Inflammatory macrophage treated with lipopolysaccharide for 1 hour (primary cell): ENCODE results near the gene USP43.

Experiments
- DNase-seq, 2 donors: peaks; one replicate each; pipeline ENCODE4 v3.0.0-alpha.2; 2020 to 2022

Gene USP43

DNA sequence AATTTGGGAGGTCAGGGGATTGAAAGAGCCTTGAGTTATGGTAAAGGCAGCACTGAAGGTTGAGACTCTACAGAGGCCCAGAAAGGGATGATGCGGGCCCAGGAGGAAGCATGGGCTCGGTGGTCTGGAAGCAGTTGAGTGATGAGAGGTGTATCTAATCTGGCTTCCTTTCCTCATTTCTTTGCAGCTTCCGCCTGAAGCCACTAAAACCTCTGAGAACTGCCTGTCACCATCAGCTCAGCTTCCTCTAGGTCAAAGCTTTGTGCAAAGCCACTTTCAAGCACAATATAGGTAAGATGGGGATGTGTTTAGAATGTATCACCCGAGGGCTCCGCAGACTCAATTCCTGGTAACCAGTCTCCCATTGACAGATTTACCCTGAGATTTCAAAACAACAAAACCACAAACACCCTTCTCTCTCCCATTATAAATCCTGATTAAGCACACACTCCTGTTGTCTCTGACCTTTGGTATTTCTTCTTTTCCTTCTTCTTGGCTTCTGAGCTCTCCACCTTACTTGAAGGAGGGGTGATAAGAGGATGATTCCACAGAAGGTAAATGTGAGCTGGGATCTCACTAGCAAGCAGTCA lies 21.2 kb downstream of the USP43 start:
- no peak for DNase-seq

DNA sequence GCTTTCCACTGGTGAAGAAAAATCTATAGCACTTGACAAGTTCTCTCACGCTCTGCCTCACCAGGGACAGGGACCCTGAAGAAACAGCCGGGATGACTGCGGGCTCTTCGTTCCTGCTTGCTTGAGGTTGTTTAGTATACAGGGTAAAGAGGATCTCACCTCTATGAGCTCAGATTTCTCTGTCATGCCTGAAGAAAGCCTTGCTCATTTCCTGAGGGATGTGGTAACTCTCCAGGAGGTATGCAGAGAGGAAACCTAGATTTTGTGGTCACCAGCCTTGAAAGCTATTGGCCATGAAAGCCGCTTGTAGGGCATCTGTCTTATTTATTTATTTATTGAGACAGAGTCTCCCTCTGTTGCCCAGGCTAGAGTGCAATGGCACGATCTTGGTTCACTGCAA lies 23.2 kb downstream of the USP43 start:
- DNase-seq: no peak

DNA sequence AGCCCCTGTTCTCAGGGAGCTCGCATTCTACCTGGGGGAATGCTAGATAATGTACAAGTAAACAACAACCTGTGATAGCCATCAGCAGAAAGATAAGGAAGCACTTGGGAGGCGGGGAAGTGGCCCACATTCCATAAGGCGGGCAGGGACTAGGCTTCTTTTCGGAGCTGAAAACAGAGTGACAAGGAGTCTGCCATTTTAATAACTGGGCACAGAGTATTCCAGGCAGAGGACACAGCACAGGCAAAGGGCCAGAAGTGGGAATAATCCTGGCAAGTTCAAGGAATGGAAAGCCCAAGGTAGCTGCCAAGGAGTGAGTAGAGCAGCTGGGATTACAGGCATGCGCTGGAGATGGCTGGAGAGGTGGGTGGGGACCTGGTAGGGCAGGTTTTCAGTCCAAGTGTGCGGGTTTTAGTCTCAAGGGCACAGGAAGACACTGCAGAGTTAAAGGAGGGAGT lies 24.3 kb downstream of the USP43 start:
- no peak for DNase-seq

DNA sequence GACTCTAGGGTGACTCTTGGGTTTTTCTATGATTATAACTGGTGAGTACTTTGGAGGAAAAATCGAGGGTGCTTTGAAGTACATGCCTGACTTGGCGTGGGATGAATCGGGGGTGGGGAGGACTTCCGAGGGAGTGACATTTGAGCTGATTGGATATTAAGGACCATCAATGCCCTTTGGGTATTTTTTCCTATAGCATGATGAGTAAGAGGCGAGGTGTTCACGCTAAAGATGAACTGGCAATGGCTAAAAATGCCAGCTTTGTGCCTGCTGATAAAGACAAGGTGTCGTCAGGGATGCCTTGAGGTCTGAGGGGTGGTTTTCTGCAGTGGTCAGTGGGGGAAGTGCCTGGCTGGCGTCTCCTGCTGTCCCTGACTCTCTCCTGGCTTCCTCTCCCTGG lies 25.3 kb downstream of the USP43 start:
- DNase-seq: no peak

DNA sequence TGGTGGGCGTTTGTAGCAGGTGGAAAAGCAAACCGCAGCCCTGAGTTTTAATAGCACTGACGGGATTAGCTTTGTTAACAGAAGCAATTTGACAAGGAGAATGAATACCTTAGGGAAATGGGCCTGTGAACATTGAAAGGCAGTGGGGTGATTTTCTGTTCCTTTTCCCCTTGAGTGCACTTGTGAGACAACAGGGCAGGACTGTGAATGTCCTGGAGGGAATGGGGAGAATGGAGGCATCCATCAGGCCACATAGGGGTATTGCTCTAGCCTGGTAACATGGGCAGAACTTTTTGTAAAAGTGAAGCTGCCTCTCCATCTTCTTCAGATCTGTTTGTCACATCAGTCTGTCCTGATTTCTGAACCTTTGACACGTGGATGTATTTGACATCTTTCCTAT lies 26.2 kb downstream of the USP43 start:
- no peak for DNase-seq

DNA sequence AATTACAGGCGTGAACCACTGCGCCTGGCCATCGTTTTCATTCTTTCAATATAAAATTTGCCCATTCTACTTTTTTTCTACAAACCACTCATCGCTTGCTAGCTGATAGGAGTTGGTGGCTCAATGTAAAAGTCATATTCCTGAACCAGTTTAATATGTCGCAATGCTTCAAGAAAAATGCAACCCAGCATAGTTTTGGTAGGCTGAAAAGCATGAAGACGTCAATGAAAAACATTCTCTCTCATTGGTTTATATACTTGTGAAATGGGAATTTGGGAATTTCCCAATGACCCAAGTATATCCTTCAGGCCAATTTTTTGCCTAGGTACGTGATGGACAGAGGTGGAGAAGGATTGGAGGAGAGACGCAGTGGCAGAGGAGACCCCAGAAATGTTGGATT lies 26.9 kb downstream of the USP43 start:
- no peak for DNase-seq

DNA sequence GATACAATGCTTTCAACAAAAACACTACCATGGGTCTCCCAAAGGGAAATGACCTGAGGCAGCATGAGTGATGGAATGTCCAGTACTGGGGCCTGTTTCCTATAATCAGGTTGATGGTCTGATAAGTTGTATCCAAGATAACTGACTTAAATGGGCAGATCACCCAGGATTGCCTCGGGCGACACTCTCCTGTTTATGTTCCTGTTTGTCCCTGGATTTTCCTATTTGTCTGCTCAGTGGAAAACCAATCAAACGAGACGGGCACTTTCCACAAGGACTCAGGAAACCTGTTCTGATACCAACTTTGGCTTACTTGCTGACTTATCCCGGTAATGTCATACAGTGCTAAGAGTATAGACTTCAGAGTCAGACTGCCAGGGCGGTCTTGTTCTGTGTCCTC lies 27.4 kb downstream of the USP43 start:
- no peak for DNase-seq

DNA sequence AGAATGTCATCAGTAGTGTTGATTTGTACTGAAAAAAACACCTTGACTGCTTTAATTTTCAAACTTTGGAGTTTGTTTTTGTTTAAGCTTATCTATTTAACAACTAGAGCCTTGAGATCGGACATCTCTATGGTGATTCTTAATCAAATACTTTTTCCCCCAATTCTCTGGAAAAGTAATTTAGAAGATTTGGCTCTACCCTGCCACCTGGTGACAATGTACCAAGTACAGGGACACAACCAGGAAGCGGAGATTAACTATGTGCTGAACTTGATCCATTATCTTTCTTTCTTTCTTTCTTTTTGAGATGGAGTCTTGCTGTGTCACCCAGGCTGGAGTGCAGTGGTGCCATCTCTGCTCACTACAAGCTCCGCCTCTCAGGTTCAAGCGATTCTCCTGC lies 30.8 kb downstream of the USP43 start:
- DNase-seq: no peak

DNA sequence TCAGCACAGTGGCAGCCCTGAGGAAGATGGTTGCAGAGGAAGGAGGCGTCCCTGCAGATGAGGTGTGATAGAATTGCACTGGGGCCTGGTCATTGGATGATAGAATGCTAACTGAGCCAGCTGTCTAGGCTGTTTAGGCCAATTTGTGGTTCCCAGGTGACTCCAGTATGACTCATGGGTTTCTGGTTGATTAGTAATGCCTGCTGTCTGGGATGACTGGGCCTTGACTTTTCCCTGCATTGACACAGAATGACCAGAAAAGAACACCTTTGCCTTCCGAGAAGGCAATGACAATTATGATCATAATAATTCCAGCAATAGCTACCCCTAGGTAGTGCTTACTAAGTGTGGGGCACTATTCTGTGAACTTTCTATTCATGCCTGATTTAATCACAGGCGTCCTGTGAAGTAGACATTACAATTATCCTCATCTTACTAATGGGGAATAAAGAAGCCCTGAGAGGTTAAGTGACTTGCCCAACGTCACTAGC lies 31.5 kb downstream of the USP43 start:
- DNase-seq: no peak

DNA sequence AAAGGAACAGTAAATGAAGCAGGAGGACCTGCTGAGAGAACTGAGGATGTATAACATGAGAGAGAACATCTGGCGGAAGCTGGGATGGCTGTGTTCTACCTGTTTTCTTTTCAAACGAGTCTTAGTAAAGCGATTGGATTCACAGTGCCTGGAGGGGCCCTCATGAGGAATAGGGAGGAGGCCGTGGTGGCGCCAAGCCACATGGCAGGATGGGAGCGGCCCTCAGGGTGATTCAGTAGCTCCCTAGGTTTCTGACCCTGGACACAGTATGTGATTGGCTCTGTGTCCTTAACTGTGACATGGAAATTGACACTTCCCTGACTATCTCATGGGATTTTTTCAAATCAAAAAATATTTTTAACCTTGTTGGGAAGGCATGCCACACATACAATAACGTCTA lies 32.1 kb downstream of the USP43 start:
- DNase-seq: no peak

DNA sequence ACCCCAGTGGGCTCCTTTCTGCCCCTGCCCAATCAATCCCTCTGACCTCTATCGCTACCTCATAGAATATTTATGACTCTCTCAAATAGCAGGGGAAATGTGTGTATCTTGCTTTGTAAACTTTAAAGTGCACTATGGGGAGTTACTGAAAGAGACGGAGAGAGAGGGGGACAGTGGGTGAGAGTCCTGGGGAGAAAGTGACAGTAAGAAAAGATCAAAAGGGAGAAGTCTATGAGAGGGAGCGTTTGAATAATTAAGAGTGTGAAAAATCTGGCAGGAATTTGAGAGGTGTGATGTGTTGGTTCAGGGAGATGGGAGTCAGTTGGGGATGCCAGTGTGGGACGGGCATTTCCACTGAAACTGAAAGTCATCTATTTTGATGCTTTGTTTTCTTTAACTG lies 32.6 kb downstream of the USP43 start:
- DNase-seq: no peak

DNA sequence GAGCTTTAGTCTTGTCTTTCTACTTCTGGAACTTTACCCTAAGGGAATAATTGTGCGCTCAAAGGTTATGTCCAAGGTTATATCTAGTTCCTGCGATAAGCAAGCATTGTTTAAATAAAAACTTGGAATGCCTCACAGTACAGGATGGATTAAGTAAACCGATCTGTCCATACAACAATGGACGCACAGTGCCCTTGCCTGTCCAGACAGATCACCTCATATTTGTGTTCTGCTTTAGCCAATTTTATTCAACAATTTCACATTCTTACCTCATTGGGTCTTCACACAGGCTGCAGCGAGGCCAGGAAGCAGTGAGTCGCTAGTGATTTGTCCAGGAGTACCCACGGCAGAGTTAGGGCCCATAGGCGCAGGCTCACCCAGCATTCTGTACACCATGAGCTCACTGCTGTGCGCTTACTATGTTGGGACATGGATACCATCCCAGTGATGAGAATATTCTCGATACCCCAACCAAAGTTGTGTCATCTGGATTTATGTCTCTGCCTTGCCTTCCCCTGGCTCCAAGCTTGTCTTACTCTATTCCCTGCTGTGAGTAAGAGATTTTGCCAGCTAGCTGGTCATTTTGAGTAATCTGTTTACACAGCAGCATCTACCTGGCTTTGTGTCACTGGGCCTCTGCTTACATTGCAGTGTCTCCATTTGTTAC lies 39.8 kb downstream of the USP43 start:
- no peak for DNase-seq

DNA sequence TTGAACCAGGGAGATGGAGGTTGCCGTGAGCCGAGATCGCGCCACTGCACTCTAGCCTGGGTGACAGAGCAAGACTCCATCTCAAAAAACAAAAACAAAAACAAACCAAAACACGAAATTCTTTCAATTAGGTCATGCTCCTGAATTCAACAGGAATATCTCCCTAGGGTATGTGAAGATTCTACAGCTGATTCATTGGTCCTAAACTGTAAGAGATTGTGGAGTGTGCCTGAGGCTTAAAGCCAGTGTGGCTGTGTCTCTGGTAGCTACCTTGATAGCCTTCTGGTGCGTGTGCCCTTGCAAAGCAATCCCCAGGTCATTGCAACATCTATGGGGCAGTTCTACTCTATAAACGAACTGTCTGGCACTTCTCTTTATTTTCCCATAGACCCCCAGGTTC lies 48.4 kb downstream of the USP43 start:
- no peak for DNase-seq

DNA sequence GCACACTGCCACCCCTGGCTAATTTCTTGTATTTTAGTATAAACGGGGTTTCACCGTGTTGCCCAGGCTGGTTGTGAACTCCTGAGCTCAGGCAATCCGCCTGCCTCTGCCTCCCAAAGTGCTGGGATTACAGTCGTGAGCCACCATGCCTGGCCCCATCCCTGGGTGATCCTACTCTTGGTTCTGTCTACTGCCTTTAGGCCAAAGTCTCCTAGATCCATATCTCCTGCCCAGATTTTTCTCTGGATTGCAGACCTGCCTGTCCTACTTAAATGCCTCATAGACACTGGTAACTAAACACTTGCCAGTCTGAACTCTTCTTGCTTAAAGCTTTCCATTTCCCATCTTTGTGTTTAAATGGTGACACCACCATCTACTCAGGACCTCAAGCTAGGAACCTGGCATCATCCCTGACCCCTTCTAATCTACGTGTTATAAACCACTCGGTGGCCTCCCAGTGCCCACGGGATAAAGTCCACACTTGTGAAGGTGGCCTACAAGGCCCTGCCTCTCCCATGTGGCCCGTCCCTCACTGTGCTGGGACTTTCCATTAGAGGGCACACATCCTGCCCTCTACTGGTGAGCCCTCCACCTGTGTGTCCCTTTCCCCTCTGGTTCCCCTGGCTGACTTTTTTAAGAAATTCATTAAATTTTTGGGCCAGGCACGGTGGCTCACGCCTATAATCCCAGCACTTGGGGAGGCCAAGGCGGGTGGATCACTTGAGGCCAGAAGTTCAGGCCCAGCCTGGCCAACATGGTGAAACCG lies 51.1 kb downstream of the USP43 start:
- no peak for DNase-seq

DNA sequence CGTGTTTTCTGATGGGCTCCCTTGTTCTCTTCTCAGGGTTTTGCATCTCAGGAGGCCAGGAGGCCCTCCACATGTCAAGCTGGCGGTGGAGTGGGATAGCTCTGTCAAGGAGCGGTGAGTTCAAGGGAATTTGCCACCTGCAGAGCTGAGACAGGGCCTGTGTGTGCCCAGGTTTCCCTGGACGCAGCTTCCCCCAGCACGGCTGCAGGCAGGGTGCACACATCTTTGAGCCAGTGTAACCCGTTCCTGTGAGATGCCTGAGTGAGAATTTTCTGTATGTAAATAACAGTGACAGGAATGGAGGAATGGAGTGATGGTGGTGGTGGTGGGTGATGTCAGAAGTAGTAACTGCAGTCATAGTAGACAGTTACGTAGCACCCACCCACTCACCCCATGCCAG lies 54.8 kb downstream of the USP43 start:
- no peak for DNase-seq

DNA sequence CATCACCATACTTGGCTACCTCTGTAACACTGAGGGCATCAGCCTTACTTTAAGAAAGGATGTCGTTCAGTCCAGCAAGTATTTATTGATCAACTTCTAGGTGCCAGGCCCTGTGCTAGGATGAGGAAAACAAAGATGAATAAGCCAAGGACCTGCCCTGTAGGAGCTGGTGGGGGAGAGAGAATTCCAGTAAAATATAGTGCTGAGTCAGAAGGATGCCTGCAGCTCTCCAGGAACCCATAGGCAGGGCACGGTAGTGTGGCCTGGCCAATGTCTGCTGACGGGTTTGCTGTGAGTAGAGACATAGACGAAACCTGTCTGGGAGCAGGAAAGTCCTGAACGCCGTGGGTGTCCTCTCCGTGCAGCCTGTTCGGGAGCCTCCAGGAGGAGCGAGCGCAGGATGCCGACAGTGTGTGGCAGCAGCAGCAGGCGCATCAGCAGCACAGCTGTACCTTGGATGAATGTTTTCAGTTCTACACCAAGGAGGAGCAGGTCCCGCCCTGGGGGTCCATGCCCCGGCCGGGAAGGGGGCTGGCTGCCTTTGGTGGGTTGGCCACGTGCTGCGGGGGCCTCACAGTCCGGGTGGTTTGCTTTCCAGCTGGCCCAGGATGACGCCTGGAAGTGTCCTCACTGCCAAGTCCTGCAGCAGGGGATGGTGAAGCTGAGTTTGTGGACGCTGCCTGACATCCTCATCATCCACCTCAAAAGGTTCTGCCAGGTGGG lies 55.6 kb downstream of the USP43 start:
- DNase-seq: no peak

DNA sequence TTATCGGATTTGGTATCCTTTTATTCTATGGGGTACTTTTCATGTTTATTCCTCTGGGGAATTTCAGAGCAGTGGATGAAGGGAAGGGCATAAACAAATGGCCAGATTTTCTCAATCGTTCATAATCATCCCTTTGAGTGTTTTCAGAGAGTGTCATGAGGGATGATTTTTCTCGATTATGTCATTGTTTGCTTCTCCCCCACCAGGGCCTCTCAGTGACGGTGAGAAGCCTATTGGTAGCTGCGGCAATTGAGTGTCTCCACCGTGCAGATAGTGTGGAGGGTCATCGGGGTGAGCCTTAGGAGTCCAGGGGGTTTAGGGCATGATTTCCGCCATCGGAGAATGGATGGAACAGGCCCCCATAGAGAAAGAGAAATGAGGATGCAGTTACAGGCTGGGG lies 57.2 kb downstream of the USP43 start:
- DNase-seq: no peak

DNA sequence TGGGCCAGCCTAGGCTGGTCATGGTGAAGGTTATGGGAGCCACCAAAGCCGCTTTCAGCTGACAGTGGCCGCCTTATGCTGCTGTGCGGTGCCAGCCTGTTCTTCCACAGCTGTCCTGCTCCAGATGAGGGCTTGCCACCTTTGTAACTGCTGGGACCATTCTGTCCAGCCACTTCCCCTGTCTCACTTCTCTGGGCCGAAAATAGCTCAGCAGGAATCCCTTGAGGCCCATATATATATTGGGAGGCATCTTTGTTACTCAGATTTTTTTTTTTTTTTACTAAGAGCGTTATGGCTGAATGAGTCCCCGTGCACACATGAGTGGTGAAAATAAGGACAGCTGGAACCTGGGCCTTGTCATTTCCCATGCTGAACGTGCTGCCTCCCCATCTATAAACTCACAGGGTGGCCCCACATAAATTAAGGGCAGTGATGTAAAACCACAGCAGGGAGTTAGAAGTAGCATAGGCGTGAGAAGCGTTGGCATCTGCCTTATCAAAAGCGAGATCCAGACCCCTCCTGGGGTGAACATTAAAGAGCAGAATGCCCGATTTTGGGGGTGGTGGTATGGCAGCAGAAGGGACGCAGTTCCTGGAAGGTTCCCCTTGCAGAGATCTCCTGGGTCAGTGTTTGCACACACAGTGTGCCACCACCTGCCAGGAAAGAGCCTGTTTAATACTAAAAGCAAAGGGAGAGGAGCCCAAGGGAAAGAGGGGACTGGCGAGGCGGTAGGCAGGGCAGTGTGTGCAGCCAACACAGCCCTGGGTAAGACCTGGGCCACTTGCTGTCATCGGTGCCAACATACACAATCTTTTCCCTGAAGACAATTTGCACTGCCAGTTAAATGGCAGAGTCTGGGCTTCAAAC lies 57.8 kb downstream of the USP43 start:
- DNase-seq: no peak

DNA sequence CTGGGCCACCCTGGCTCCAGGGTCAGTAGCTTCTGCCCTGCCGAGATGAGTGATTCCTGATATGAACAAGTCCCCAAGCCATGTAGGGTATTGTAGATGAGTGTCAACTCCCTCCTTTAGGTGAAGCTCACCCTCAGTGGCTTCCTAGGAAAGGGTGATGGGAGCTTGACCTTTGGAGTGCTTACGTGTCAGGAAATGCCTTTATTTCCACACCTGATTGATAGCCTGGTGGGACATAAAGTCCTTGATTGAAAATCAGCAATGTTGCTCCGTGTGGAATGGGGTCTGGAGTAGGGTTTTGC lies 58.4 kb downstream of the USP43 start:
- DNase-seq: no peak

DNA sequence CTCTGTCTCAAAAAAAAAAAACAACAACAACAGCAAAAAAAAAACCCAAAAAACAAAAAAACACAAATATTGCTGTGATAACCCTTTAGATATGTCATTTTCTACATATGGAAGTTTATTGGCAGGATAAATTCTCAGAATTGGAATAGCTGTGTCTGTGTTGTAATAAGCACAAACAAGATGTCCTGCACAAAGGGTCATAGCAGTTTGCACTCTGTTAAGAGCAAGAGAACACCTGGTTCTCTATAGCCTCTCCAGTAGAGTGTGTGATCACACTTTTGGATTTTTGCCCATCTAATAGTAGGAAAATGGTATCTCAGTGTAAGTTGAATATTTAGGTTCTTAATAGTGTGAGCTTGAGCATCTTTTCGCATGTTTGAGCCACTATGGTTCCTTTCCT lies 60.4 kb downstream of the USP43 start:
- no peak for DNase-seq

DNA sequence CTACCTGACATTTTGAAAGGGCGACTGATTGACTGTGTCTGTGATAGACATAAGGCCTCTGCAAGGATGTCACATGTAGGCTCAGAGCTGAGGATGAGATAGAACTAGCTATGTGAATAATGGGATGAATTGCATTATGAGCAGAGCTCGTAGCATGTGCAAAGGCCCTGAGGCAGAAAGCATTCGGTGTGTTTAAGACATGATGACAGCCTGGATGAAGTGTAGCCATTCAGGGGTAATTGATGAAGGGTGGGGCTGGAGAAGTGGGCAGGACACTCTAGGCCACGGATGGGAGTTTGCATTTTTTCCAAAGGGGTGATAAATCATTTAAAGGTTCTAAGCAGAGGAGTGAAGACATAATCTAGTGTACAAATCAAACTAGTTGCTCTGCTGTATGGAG lies 62.6 kb downstream of the USP43 start:
- no peak for DNase-seq

DNA sequence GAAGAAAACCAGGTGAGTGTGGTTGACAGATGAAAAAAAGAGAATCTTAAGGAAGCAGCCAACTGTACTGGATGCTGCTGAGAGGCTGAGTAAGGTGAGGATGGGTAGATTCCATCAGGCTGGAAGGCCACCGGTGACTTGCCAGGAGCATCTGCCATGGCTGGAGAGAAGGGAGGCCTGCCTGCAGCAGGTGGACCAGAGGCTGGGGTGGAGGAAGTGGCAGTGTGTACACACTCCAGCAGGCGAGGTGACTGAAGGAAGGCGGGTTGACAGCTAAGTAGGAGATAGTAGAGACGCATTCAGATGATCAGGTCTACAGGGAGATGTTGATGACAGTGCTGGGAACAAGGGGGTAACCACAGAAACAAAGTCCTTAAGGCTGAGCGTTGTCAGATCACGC lies 69.5 kb downstream of the USP43 start:
- DNase-seq: no peak

DNA sequence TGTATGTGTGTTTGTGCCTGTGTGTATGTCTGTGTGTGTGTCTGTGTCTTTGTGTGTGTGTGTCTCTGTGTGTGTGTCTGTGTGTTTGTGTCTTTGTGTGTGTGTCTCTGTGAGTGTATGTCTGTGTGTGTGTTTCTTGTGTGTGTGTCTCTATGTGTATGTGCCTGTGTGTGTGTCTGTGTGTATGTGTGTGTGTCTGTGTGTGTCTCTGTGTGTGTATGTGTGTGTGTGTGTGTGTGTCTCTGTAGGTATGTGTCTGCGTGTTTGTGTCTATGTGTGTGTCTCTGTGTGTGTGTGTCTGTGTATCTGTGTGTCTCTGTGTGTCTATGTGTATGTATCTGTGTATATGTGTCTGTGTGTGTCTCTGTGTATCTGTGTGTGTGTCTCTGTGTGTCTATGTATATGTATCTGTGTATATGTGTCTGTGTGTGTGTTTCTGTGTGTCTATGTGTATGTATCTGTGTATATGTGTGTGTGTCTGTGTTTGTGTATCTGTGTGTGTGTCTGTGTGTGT lies 70.2 kb downstream of the USP43 start:
- no peak for DNase-seq
